Hepatocyte (in vitro differentiated cells): ENCODE data around the gene MCF2L. TPM values are rescaled to one million over a fixed set of nuclear protein-coding genes. Genes with fewer than 3 reads are reported as not detected.

Source experiments
- DNase-seq: peaks from one replicate; pipeline ENCODE4 v3.0.0-alpha.2; 2016; ENCODE audit warnings: low spot score
- H2AFZ ChIP-seq: fragments of 200-600 bp; sonication (generic); 2 replicates; pipeline ENCODE4 v1.6.0; 2016; ENCODE audit warnings: antibody characterized with exemption, mild to moderate bottlenecking
- H3K27ac ChIP-seq: fragments of 200-600 bp; sonication (generic); 2 replicates; pipeline ENCODE4 v1.5.1; 2016; ENCODE audit warnings: mild to moderate bottlenecking
- H3K27me3 ChIP-seq: fragments of 200-600 bp; sonication (generic); 2 replicates; pipeline ENCODE4 v1.6.1; 2016
- H3K36me3 ChIP-seq: fragments of 200-600 bp; sonication (generic); replicated peaks from 2 replicates; pipeline ENCODE4 v1.5.1; 2016; ENCODE audit warnings: low read depth; ENCODE audit not compliant: insufficient read depth
- H3K4me1 ChIP-seq: fragments of 200-600 bp; sonication (generic); 2 replicates; pipeline ENCODE4 v1.5.1; 2016; ENCODE audit warnings: mild to moderate bottlenecking, moderate library complexity; ENCODE audit not compliant: insufficient read depth
- H3K4me2 ChIP-seq: fragments of 200-600 bp; sonication (generic); 2 replicates; pipeline ENCODE4 v1.6.0; 2016
- H3K4me3 ChIP-seq: fragments of 200-600 bp; sonication (generic); 2 replicates; pipeline ENCODE4 v1.5.1; 2016; ENCODE audit warnings: mild to moderate bottlenecking
- H3K79me2 ChIP-seq: fragments of 200-600 bp; sonication (generic); 2 replicates; pipeline ENCODE4 v1.6.0; 2017; ENCODE audit warnings: mild to moderate bottlenecking
- H3K9me2 ChIP-seq: fragments of 200-600 bp; sonication (generic); replicated peaks from 2 replicates; pipeline ENCODE4 v1.6.0; 2017; ENCODE audit warnings: mild to moderate bottlenecking; ENCODE audit not compliant: insufficient read depth
- H3K9me3 ChIP-seq: fragments of 200-600 bp; sonication (generic); 2 replicates; pipeline ENCODE4 v1.5.1; 2016; ENCODE audit warnings: low read depth, mild to moderate bottlenecking
- H4K20me1 ChIP-seq: fragments of 200-600 bp; sonication (generic); 2 replicates; pipeline ENCODE4 v1.6.0; 2016; ENCODE audit warnings: mild to moderate bottlenecking; ENCODE audit not compliant: insufficient read depth, poor library complexity, severe bottlenecking
- CTCF ChIP-seq: fragments of 200-600 bp; sonication (generic); IDR thresholded peaks from 2 replicates; pipeline ENCODE4 v1.5.1; 2016; ENCODE audit warnings: antibody characterized with exemption, mild to moderate bottlenecking; ENCODE audit not compliant: poor library complexity
- EZH2 ChIP-seq: fragments of 200-600 bp; sonication (generic); IDR thresholded peaks from 2 replicates; pipeline ENCODE4 v1.6.1; 2016; ENCODE audit warnings: antibody characterized with exemption, mild to moderate bottlenecking, borderline replicate concordance
- EZH2phosphoT487 ChIP-seq: fragments of 200-600 bp; sonication (generic); IDR thresholded peaks from one replicate; pipeline ENCODE4 v1.6.1; 2018; ENCODE audit warnings: antibody characterized with exemption, mild to moderate bottlenecking, low read depth, moderate library complexity; ENCODE audit not compliant: unreplicated experiment, severe bottlenecking
- WGBS: methylation state at CpG from one replicate; pipeline ENCODE4 v1.1.6; 2016; ENCODE audit warnings: low lambda C conversion rate; ENCODE audit errors: missing lambda C conversion rate; 5-methylcytosine and 5-hydroxymethylcytosine counted together
- polyA plus RNA-seq: library from polyadenylated mRNA; unstranded; fragments of >200 nt; fragmentation: Nextera tagmentation; extraction: Ambion mirVana; gene quantifications from 2 replicates; pipeline ENCODE4 v1.2.1, GENCODE V29; 2016
- total RNA-seq: library from RNA; depleted of rRNA; stranded (reverse); fragments of >200 nt; gene quantifications from 2 replicates; pipeline ENCODE4 v1.2.3, GENCODE V29; 2014

The MCF2L gene
- total and polyA plus RNA-seq, 2 experiments from 2014 or later = 11.1 to 22.4 TPM

GRCh38 chr13:112987682-112988024 lies 18.6 kb downstream of the MCF2L start:
- H2AFZ ChIP-seq = no peak overlapping the region
- no peak for DNase-seq
- H3K79me2 ChIP-seq = peaks cover 2% of the 10 kb centered on the region
- no peak overlapping the region for H3K4me2 ChIP-seq
- no peaks in the 10 kb centered on the region for H3K9me3 ChIP-seq
- no peak for TF ChIP-seq EZH2
- TF ChIP-seq CTCF = no peak
- TF ChIP-seq EZH2phosphoT487 = no peak
- H3K36me3 ChIP-seq = no peaks in the 10 kb centered on the region
- peaks cover 21% of the 10 kb centered on the region for H3K4me1 ChIP-seq
- WGBS = 99% methylated on average over 7 of the region's 7 CpGs
- H3K27me3 ChIP-seq = no peaks in the 10 kb centered on the region
- H3K9me2 ChIP-seq = no peaks in the 10 kb centered on the region
- no peak overlapping the region for H3K27ac ChIP-seq
- H4K20me1 ChIP-seq = no peaks in the 10 kb centered on the region
- H3K4me3 ChIP-seq = no peak overlapping the region

- Histone ChIP-seq H3K79me2 (peaks cover 2% of the 10 kb centered on the region), H3K4me1 (peaks cover 6% of the 10 kb centered on the region), H2AFZ (no peak overlapping the region), H3K4me2 (peak overlapping the region; percentile 37), H3K27ac (peak overlapping the region; percentile 78), H3K27me3 (no peaks in the 10 kb centered on the region), H3K9me2 (no peaks in the 10 kb centered on the region), H4K20me1 (no peaks in the 10 kb centered on the region), H3K9me3 (no peaks in the 10 kb centered on the region), H3K4me3 (no peak overlapping the region), H3K36me3 (no peaks in the 10 kb centered on the region)
- DNase-seq = peak; percentile 84
- TF ChIP-seq EZH2phosphoT487 (no peak), CTCF (no peak), EZH2 (no peak)
- 44% methylated on average over 8 of the region's 8 CpGs for WGBS
Measured at GRCh38 chr13:112990783-112991182, 21.8 kb downstream of the MCF2L start.

GRCh38 chr13:112991609-112992008 lies 22.6 kb downstream of the MCF2L start:
- TF ChIP-seq EZH2 = no peak
- no peak for TF ChIP-seq EZH2phosphoT487
- no peak for TF ChIP-seq CTCF
- Histone ChIP-seq H3K27me3 (no peaks in the 10 kb centered on the region), H3K9me3 (no peaks in the 10 kb centered on the region), H2AFZ (no peak overlapping the region), H3K4me2 (no peak overlapping the region), H3K9me2 (no peaks in the 10 kb centered on the region), H3K4me3 (no peak overlapping the region), H3K4me1 (peaks cover 7% of the 10 kb centered on the region), H3K27ac (peak overlapping the region; percentile 78), H3K36me3 (no peaks in the 10 kb centered on the region), H4K20me1 (no peaks in the 10 kb centered on the region), H3K79me2 (no peaks in the 10 kb centered on the region)
- 73% methylated on average over 6 of the region's 6 CpGs for WGBS
- no peak for DNase-seq
